ENCODE results near the gene HK1.

Gene HK1

DNA sequence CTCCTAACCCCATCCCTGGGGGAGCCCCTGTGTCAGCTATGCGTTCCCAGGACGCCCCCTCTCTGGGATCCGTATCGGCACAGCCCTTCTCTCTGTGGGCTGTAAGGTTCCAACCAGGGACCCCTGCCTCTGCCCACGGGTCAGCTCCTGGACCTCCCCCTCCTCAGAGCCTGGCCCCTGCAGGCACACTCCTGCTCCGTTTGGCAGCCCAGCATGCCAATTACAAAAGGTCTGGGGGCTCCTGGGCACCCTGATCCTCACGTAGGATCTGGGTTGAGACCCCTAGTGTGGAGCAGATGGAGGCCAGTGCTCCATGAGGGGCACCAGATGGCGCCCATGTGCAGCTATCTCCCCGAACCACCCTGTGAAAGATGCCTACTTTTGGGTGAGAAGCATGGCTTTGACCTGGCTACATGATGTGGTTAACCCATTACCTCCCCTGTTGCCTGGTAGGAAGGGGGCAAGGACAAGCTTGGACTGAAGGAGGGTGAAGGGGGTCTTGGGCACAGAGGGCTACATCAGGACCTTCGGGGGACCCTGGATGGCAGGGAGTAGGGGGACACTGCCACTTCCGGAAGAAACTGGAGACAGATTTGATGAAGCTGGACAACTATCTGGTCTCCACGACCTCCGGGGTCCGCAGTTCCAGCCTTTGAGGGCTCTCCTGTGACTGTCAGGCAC lies 129.5 kb downstream of the HK1 start:
- H3K4me1 ChIP-seq: peaks cover 6% of the 10 kb centered on the region
- H3K9me3 ChIP-seq (ENCODE audit: control insufficient read depth, low read length): no peaks in the 10 kb centered on the region
- H3K27me3 ChIP-seq (ENCODE audit: control insufficient read depth, insufficient read depth, low read length): no peaks in the 10 kb centered on the region
- H3K4me2 ChIP-seq (ENCODE audit: low read length): no peak overlapping the region
- no peak overlapping the region for H3K4me3 ChIP-seq (ENCODE audit: low read depth, low read length)
- H3K9ac ChIP-seq: no peak overlapping the region
- TF ChIP-seq, protein P1, sequence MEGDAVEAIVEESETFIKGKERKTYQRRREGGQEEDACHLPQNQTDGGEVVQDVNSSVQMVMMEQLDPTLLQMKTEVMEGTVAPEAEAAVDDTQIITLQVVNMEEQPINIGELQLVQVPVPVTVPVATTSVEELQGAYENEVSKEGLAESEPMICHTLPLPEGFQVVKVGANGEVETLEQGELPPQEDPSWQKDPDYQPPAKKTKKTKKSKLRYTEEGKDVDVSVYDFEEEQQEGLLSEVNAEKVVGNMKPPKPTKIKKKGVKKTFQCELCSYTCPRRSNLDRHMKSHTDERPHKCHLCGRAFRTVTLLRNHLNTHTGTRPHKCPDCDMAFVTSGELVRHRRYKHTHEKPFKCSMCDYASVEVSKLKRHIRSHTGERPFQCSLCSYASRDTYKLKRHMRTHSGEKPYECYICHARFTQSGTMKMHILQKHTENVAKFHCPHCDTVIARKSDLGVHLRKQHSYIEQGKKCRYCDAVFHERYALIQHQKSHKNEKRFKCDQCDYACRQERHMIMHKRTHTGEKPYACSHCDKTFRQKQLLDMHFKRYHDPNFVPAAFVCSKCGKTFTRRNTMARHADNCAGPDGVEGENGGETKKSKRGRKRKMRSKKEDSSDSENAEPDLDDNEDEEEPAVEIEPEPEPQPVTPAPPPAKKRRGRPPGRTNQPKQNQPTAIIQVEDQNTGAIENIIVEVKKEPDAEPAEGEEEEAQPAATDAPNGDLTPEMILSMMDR (IDR thresholded peaks at IDR 0.05): peak; percentile 28
- no peaks in the 10 kb centered on the region for H3K36me3 ChIP-seq (ENCODE audit: control insufficient read depth, insufficient read depth, low read length)
- H2AFZ ChIP-seq: no peak overlapping the region
- H3K27ac ChIP-seq: no peak overlapping the region
- no peaks in the 10 kb centered on the region for H3K79me2 ChIP-seq

DNA sequence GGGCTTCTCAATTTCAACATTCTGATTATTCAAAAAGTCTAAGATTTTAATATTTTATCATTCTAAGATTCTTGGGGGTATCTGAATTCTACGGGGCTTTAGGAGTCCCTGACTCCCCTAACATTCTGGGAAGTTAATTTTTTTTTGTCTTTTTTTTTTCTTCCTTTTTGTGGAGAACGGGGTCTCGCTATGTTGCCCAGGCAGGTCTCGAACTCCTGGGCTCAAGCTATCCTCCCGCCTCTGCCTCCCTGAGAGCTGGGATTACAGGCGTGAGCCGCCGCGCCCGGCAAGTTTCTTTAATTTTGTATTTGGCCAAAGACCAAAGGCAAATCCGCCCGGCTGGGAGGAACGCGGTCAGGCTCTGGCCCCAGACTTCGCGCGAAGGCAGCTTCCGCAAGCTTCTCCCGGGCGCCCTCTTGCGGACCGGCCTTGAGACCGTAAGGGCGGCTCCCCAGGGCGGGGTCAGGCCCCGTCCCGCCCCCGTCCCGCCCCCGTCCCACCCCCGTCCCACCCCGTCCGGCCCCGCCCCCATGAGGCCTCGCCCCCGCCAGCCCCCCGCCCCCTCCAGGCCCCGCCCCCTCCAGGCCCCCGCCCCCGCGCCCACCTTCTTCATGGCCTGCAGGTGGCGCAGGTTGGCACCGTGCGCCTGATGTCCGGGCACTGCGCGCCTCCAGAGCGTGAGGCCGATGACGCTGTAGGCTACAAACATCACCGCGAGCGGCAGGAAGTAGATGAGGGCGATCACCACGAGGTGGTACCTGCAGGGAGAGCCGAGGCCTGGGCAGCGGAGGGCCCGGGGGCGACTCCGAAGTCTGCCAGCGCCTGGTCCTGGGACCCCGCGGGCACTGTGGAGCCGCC lies 130.3 kb downstream of the HK1 start:
- Histone ChIP-seq H3K9ac (no peak overlapping the region), H2AFZ (peak overlapping the region; percentile 87), H3K4me3 (ENCODE audit: low read depth, low read length) (peak overlapping the region; percentile 44), H3K27ac (peak overlapping the region; percentile 56), H3K9me3 (ENCODE audit: control insufficient read depth, low read length) (no peaks in the 10 kb centered on the region), H3K4me2 (ENCODE audit: low read length) (peak overlapping the region; percentile 71), H3K79me2 (no peaks in the 10 kb centered on the region), H3K27me3 (ENCODE audit: control insufficient read depth, insufficient read depth, low read length) (no peaks in the 10 kb centered on the region), H3K4me1 (peaks cover 6% of the 10 kb centered on the region), H3K36me3 (ENCODE audit: control insufficient read depth, insufficient read depth, low read length) (no peaks in the 10 kb centered on the region)
- TF ChIP-seq, protein P1 (IDR thresholded peaks at IDR 0.05): peak; percentile 61

DNA sequence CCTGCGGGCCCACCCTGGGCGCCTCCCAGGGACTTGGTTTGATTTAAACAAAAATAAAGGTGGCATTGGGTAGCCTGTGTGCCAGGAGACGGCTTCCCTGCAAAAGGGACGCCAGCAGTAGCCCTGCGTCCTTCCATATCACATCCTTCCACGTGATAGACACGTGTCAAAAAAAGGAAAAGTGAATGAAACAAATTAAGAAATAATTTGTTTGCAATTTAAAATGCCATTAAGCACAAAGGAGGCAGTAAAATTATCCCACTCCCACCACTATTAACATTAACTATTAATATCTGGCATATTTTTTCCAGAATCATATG lies 130.8 kb downstream of the HK1 start:
- peaks cover 2% of the 10 kb centered on the region for H3K4me1 ChIP-seq
- peak overlapping the region; percentile 71 for H3K4me2 ChIP-seq (ENCODE audit: low read length)
- H2AFZ ChIP-seq: peak overlapping the region; percentile 87
- H3K27ac ChIP-seq: peak overlapping the region; percentile 56
- H3K36me3 ChIP-seq (ENCODE audit: control insufficient read depth, insufficient read depth, low read length): no peaks in the 10 kb centered on the region
- no peak overlapping the region for H3K9ac ChIP-seq
- TF ChIP-seq, protein P1 (IDR thresholded peaks at IDR 0.05): no peak
- H3K9me3 ChIP-seq (ENCODE audit: control insufficient read depth, low read length): no peaks in the 10 kb centered on the region
- peak overlapping the region; percentile 44 for H3K4me3 ChIP-seq (ENCODE audit: low read depth, low read length)
- H3K27me3 ChIP-seq (ENCODE audit: control insufficient read depth, insufficient read depth, low read length): no peaks in the 10 kb centered on the region
- no peaks in the 10 kb centered on the region for H3K79me2 ChIP-seq

DNA sequence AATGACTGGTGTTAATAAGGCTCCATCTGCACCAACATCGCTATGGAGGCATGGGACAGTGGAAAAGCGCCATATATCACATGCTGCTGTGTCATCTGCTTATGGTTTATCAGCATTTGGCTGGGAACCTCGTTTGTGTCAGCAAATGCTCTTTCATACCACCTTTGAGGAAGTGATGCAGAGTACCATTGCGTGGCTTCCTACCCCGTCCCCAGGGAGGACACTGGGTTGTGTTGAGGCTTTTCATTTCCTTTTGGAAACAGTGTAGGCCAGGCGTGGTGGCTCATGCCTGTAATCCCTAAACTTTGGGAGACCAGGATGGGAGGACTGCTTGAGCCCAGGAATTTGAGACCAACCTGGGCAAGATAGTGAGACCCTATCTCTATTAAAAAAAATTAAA lies 131.7 kb downstream of the HK1 start:
- H3K4me1 ChIP-seq: no peaks in the 10 kb centered on the region
- H2AFZ ChIP-seq: no peak overlapping the region
- H3K36me3 ChIP-seq (ENCODE audit: control insufficient read depth, insufficient read depth, low read length): no peaks in the 10 kb centered on the region
- no peak overlapping the region for H3K4me3 ChIP-seq (ENCODE audit: low read depth, low read length)
- H3K79me2 ChIP-seq: no peaks in the 10 kb centered on the region
- no peaks in the 10 kb centered on the region for H3K27me3 ChIP-seq (ENCODE audit: control insufficient read depth, insufficient read depth, low read length)
- no peak overlapping the region for H3K27ac ChIP-seq
- TF ChIP-seq, protein P1 (IDR thresholded peaks at IDR 0.05): no peak
- H3K9ac ChIP-seq: no peak overlapping the region
- no peak overlapping the region for H3K4me2 ChIP-seq (ENCODE audit: low read length)
- H3K9me3 ChIP-seq (ENCODE audit: control insufficient read depth, low read length): no peaks in the 10 kb centered on the region

All from parathyroid adenoma (tissue), 2 donors.